Measurements from ENCODE around the gene ACADVL. TPM values are rescaled to one million over a fixed set of nuclear protein-coding genes. Genes with fewer than 3 reads are reported as not detected.

The ACADVL gene
- total RNA-seq, 1 donor from 2014 or later, result 354 TPM

GRCh38 chr17:7235693-7236665 lies 16.2 kb downstream of the ACADVL start:
- H3K27ac Mint-ChIP-seq (ENCODE audit: unreplicated experiment), result peak overlapping the region; percentile 69
- peak overlapping the region; percentile 24 for H3K27ac ChIP-seq (ENCODE audit: low read depth, low read length)
- H3K27me3 ChIP-seq (ENCODE audit: insufficient read depth, low read length), result no peaks in the 10 kb centered on the region
- TF ChIP-seq CTCF (IDR thresholded peaks at IDR 0.05; ENCODE audit: insufficient read depth, low read depth, low read length), result no peak
- TF ChIP-seq EZH2 (IDR thresholded peaks at IDR 0.05; ENCODE audit: insufficient read depth, low read length), result no peak
- peaks cover 90% of the 10 kb centered on the region for H3K79me2 ChIP-seq (ENCODE audit: insufficient read depth, low read length)
- H3K27me3 Mint-ChIP-seq (ENCODE audit: low read depth, unreplicated experiment), result no peaks in the 10 kb centered on the region
- DNase-seq (ENCODE audit: low read depth), result peak; percentile 40
- no peaks in the 10 kb centered on the region for H3K9me3 Mint-ChIP-seq (ENCODE audit: unreplicated experiment)
- H3K9ac ChIP-seq (ENCODE audit: low read length), result peak overlapping the region; percentile 96
- H2AFZ ChIP-seq (ENCODE audit: low read depth, low read length), result no peak overlapping the region
- H4K20me1 ChIP-seq (ENCODE audit: insufficient read depth, low read length), result peaks cover 47% of the 10 kb centered on the region
- H3K4me2 ChIP-seq (ENCODE audit: low read length), result peak overlapping the region; percentile 91
- FAIRE-seq, result no peak
- H3K36me3 Mint-ChIP-seq (ENCODE audit: low read depth, unreplicated experiment), result peaks cover 21% of the 10 kb centered on the region
- H3K36me3 ChIP-seq (ENCODE audit: insufficient read depth, low read length), result peaks cover 30% of the 10 kb centered on the region
- no peaks in the 10 kb centered on the region for H3K9me3 ChIP-seq (ENCODE audit: insufficient read depth, low read depth, low read length)
- peaks cover 46% of the 10 kb centered on the region for H3K4me1 ChIP-seq (ENCODE audit: insufficient read depth, low read length)
- no peak overlapping the region for H3K4me3 ChIP-seq (ENCODE audit: insufficient read depth, low read depth, low read length)
- peaks cover 47% of the 10 kb centered on the region for H3K4me1 Mint-ChIP-seq (ENCODE audit: low read depth, unreplicated experiment)
- peak overlapping the region; percentile 85 for H3K4me3 Mint-ChIP-seq (ENCODE audit: unreplicated experiment)

- peaks cover 30% of the 10 kb centered on the region for H3K36me3 ChIP-seq (ENCODE audit: insufficient read depth, low read length)
- Mint-ChIP-seq H3K27me3 (ENCODE audit: low read depth, unreplicated experiment) (no peaks in the 10 kb centered on the region), H3K36me3 (ENCODE audit: low read depth, unreplicated experiment) (peaks cover 21% of the 10 kb centered on the region), H3K27ac (ENCODE audit: unreplicated experiment) (peak overlapping the region; percentile 80), H3K9me3 (ENCODE audit: unreplicated experiment) (no peaks in the 10 kb centered on the region), H3K4me1 (ENCODE audit: low read depth, unreplicated experiment) (peaks cover 47% of the 10 kb centered on the region), H3K4me3 (ENCODE audit: unreplicated experiment) (peak overlapping the region; percentile 85)
- H3K79me2 ChIP-seq (ENCODE audit: insufficient read depth, low read length), result peaks cover 90% of the 10 kb centered on the region
- FAIRE-seq, result no peak
- TF ChIP-seq CTCF (IDR thresholded peaks at IDR 0.05; ENCODE audit: insufficient read depth, low read depth, low read length), result no peak
- TF ChIP-seq EZH2 (IDR thresholded peaks at IDR 0.05; ENCODE audit: insufficient read depth, low read length), result no peak
- H3K27ac ChIP-seq (ENCODE audit: low read depth, low read length), result no peak overlapping the region
- H3K9ac ChIP-seq (ENCODE audit: low read length), result peak overlapping the region; percentile 96
- H3K27me3 ChIP-seq (ENCODE audit: insufficient read depth, low read length), result no peaks in the 10 kb centered on the region
- no peak overlapping the region for H3K4me3 ChIP-seq (ENCODE audit: insufficient read depth, low read depth, low read length)
- DNase-seq (ENCODE audit: low read depth), result no peak
- no peaks in the 10 kb centered on the region for H3K9me3 ChIP-seq (ENCODE audit: insufficient read depth, low read depth, low read length)
- H2AFZ ChIP-seq (ENCODE audit: low read depth, low read length), result no peak overlapping the region
- peaks cover 44% of the 10 kb centered on the region for H4K20me1 ChIP-seq (ENCODE audit: insufficient read depth, low read length)
- peaks cover 51% of the 10 kb centered on the region for H3K4me1 ChIP-seq (ENCODE audit: insufficient read depth, low read length)
- H3K4me2 ChIP-seq (ENCODE audit: low read length), result peak overlapping the region; percentile 85
Observed at GRCh38 chr17:7236808-7237207, 17.1 kb downstream of the ACADVL start.

Measured in astrocyte (in vitro differentiated cells and primary cell).